KBM-7 (cell line): ENCODE measurements around the gene JPH3.
A peak's percentile ranks its signal among the peaks of the same experiment; 100 is the strongest.

Experiments
- DNase-seq: peaks from one replicate; pipeline ENCODE4 v3.0.0-alpha.2; 2015
- in situ Hi-C: fragments of 300-500 bp; cut with MboI; formaldehyde crosslinking; loops from 2 replicates; pipeline ENCODE4 v1.14.3; 2020; ENCODE audit warnings: low sequenced_read_pairs, low pct_unique_long_range_greater_than_20kb, mixed read lengths

Gene JPH3

GRCh38 chr16:87602001-87602775 is at the start of gene JPH3:
JPH3 (plus strand) TSS chr16:87602508; CDS start chr16:87603147, 639 bp downstream.
- in situ Hi-C loops: loop anchor here (10.0 kb wide), 1 partner anchor 63 kb away; no protein-coding TSS in a partner anchor
- DNase-seq: no peak

- no peak for DNase-seq
- in situ Hi-C loops: no loop called here
These were observed 49.3 kb upstream of the JPH3 start for GRCh38 chr16:87552772-87553573.

GRCh38 chr16:87554754-87555427 is 47.4 kb upstream of the JPH3 start:
- in situ Hi-C loops: no loop called here

GRCh38 chr16:87555647-87556046 is 46.7 kb upstream of the JPH3 start:
- DNase-seq: no peak
- in situ Hi-C loops: no loop called here

More at GRCh38 chr16:87554754-87555427, 47.4 kb upstream of the JPH3 start:
- DNase-seq: no peak

- no peak for DNase-seq
- in situ Hi-C loops: no loop called here
These were observed 45.3 kb upstream of the JPH3 start for GRCh38 chr16:87556941-87557459.

- DNase-seq: no peak
- in situ Hi-C loops: no loop called here
These were observed 43.6 kb upstream of the JPH3 start for GRCh38 chr16:87558682-87559081.

- in situ Hi-C loops: no loop called here
- DNase-seq: no peak
These were observed 42.4 kb upstream of the JPH3 start for GRCh38 chr16:87559945-87560344.

- in situ Hi-C loops: no loop called here
- peak; percentile 62 for DNase-seq
These were observed 41.7 kb upstream of the JPH3 start for GRCh38 chr16:87560428-87561199.

- in situ Hi-C loops: no loop called here
- DNase-seq: no peak
These were observed 40.9 kb upstream of the JPH3 start for GRCh38 chr16:87561200-87562105.

- DNase-seq: no peak
- in situ Hi-C loops: no loop called here
These were observed 40.1 kb upstream of the JPH3 start for GRCh38 chr16:87562201-87562600.

GRCh38 chr16:87563022-87563421 is 39.3 kb upstream of the JPH3 start:
- in situ Hi-C loops: no loop called here
- no peak for DNase-seq

- no peak for DNase-seq
These were observed 38.4 kb upstream of the JPH3 start for GRCh38 chr16:87563714-87564523.

GRCh38 chr16:87564524-87564778 is 37.9 kb upstream of the JPH3 start:
- in situ Hi-C loops: no loop called here
- DNase-seq: no peak

More at GRCh38 chr16:87563714-87564523, 38.4 kb upstream of the JPH3 start:
- in situ Hi-C loops: no loop called here

GRCh38 chr16:87569601-87570571 is 32.4 kb upstream of the JPH3 start:
- in situ Hi-C loops: no loop called here
- no peak for DNase-seq

GRCh38 chr16:87570572-87570937 is 31.8 kb upstream of the JPH3 start:
- DNase-seq: no peak
- in situ Hi-C loops: no loop called here
